Measurements from ENCODE around the gene MTA3.

MTA3 gene

DNA sequence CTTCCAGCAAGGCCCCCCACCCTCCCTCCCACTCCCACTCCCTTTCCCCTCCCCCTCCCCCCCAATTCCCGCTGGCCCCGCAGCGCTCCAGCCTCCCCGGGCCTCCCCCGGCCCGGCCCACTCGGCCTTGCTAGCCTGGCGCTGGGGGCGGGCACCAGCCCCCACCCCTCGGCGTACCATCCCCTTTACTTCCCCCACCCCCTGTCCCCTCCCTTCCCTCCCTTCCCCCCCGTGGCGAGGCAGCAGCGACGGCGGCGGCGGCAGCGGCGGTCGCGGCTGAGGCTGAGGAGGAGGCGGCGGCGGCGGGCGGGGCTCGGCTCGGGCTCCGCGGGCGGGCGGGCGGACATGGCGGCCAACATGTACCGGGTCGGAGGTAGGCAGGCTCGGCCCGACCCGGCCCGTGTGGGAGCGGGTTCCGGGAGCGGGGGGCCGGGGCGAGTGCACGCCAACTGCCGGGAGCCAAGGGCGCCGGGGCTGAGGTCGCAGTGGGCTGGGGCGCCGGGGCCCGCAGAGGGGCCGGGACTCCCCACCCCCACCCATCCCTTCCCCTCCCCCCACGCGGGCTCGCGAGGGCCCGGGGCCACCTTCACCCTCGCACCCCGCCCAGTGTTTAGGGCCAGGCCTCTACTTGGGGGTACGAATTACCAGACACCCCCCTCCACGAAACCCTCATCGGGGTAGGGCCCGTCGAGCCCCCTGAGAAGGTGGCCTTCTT lies at the start of gene MTA3:
MTA3 (plus strand) TSS at position 232 of the 715 bp plus-strand sequence; CDS start at position 346, 114 bp downstream.
- peak; percentile 33 for DNase-seq (ENCODE audit: low spot score)
- TF ChIP-seq, protein P1, sequence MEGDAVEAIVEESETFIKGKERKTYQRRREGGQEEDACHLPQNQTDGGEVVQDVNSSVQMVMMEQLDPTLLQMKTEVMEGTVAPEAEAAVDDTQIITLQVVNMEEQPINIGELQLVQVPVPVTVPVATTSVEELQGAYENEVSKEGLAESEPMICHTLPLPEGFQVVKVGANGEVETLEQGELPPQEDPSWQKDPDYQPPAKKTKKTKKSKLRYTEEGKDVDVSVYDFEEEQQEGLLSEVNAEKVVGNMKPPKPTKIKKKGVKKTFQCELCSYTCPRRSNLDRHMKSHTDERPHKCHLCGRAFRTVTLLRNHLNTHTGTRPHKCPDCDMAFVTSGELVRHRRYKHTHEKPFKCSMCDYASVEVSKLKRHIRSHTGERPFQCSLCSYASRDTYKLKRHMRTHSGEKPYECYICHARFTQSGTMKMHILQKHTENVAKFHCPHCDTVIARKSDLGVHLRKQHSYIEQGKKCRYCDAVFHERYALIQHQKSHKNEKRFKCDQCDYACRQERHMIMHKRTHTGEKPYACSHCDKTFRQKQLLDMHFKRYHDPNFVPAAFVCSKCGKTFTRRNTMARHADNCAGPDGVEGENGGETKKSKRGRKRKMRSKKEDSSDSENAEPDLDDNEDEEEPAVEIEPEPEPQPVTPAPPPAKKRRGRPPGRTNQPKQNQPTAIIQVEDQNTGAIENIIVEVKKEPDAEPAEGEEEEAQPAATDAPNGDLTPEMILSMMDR (conservative IDR thresholded peaks at IDR 0.05; ENCODE audit: low read depth), result no peak
- ChIA-PET CTCF (interaction anchor here (0.8 kb wide), 1 partner anchor 142 kb away, joined by 3 read pairs; no protein-coding TSS in a partner anchor), POLR2A (ENCODE audit: low non-redundant PET) (no interaction called here)
- peak within 1 kb of the TSS; percentile 75 for H3K27ac ChIP-seq

DNA sequence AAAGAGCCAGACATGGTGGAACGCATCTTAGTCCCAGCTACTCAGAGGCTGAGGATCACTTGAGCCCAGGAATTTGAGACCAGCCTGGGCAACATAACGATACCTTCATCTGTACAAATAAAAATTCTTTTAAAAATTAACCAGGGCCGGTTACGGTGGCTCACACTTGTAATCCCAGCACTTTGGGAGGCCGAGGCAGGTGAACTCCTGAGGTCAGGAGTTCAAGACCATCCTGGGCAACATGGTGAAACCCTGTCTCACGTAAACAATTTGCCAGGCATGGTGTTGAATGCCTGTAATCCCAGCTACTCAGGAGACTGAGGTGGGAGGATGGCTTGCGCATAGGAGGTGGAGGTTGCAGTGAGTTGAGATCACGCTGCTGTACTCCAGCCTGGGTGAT lies 48.8 kb upstream of the MTA3 start:
- CTCF ChIA-PET, result no interaction called here
- POLR2A ChIA-PET (ENCODE audit: low non-redundant PET), result no interaction called here

DNA sequence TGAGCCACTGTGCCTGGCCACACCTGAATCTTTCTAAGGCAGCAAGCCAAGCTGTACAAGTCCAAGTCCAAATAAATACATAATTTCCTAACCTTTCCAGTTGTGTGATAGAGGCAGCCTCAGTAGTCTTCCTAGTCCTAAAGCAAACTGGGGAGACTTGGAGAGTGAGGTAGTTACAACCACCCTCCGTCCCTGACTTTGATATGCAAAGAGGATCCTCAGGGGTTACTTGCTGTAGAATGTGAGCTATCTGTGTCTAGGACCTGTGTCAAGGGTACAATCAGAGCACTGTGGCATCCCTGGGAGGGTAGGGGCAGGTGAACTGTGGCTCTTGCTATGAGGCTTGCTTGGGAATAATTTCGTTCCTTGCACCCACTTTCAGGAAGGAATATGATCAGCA lies 46.4 kb upstream of the MTA3 start:
- DNase-seq (ENCODE audit: low spot score), result no peak
- TF ChIP-seq, protein P1 (conservative IDR thresholded peaks at IDR 0.05; ENCODE audit: low read depth), result no peak
- ChIA-PET CTCF (no interaction called here), POLR2A (ENCODE audit: low non-redundant PET) (no interaction called here)
- H3K27ac ChIP-seq, result no peak overlapping the region

More for the DNA sequence above, 48.8 kb upstream of the MTA3 start:
- TF ChIP-seq, protein P1 (conservative IDR thresholded peaks at IDR 0.05; ENCODE audit: low read depth), result no peak
- no peak for DNase-seq (ENCODE audit: low spot score)
- no peak overlapping the region for H3K27ac ChIP-seq

DNA sequence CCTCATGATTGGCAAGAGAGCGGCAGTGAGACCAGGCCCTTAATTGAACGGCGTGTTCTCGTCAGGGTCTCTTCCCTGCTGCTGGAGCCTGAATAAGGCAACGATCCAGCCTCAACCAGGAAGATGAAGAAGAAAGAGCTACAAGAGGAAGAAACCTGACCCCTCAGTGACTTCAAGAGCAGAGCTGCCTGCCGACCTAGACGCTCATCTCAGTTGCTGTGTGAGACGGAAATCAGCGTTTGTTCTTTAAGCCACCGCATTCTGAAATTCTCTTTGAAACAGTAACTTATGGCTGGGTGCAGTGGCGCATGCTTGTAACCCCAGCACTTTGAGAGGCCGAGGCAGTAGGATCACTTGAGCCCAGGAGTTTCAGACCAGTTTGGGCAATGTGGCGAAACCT lies 45.1 kb upstream of the MTA3 start:
- no peak overlapping the region for H3K27ac ChIP-seq
- no peak for DNase-seq (ENCODE audit: low spot score)
- ChIA-PET CTCF (interaction anchor here (0.7 to 1.2 kb wide), 2 partner anchors 9 to 194 kb away, joined by 3 read pairs; no protein-coding TSS in a partner anchor), POLR2A (ENCODE audit: low non-redundant PET) (no interaction called here)
- TF ChIP-seq, protein P1 (conservative IDR thresholded peaks at IDR 0.05; ENCODE audit: low read depth), result no peak

DNA sequence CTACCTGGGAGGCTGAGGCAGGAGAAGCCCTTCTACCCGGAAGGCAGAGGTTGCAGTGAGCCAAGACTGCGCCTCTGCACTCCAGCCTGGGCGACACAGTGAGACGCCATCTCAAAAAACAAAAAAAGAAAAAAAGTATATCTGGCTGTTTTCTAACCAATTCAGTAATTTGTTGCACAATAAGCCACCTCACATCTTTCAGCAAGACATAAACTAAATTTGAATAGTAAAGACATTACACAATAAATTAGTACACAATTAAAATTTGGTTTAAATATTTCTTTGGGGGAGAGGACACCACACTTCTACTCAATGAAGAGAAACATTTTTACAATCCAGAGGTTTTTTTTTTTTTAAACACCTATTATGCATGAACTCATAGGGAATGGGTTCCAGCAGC lies 36.0 kb upstream of the MTA3 start:
- ChIA-PET POLR2A (ENCODE audit: low non-redundant PET) (interaction anchor here (0.6 kb wide), 1 partner anchor 86 kb away, joined by 3 read pairs; no protein-coding TSS in a partner anchor), CTCF (no interaction called here)
- TF ChIP-seq, protein P1 (conservative IDR thresholded peaks at IDR 0.05; ENCODE audit: low read depth), result no peak
- DNase-seq (ENCODE audit: low spot score), result no peak
- no peak overlapping the region for H3K27ac ChIP-seq

DNA sequence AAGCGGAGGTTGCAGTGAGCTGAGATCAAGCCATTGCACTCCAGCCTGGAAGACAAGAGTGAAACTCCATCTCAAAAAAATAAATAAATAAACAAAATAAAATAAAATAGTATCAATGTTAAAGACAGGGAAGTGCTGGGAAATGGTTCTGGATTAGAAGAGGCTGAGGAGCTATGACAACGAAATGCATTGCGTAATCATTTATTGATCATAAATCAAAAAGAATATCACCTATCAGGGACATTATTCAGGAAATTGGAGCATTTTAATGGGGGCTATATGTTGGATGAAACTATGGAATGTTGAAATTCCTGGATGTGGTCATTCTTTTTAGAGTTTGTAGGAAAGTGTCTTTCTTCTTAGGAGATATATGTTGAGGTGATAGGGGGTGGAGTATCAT lies 30.9 kb upstream of the MTA3 start:
- ChIA-PET POLR2A (ENCODE audit: low non-redundant PET) (no interaction called here), CTCF (interaction anchor here (0.6 to 0.7 kb wide), 2 partner anchors 16 to 25 kb away, joined by 3 to 4 read pairs; no protein-coding TSS in a partner anchor)
- H3K27ac ChIP-seq, result no peak overlapping the region
- no peak for DNase-seq (ENCODE audit: low spot score)
- TF ChIP-seq, protein P1 (conservative IDR thresholded peaks at IDR 0.05; ENCODE audit: low read depth), result no peak
